GM23248 (cell line): ENCODE data around the gene USP6. TPM values are rescaled to one million over a fixed set of nuclear protein-coding genes. Genes with fewer than 3 reads are reported as not detected.
A peak's percentile ranks its signal among the peaks of the same experiment; 100 is the strongest.
"Not testable (repeated sequence)": the region's sequence is repeated elsewhere in the genome, so short reads cannot be mapped to it uniquely, and the experiment has no call there.

ENCODE experiments used
- DNase-seq: peaks from one replicate; pipeline ENCODE4 v3.0.0-alpha.2; 2015
- H2AFZ ChIP-seq: fragments of 200-600 bp; sonication (generic); 2 replicates; pipeline ENCODE4 v1.6.1; 2016; ENCODE audit warnings: antibody characterized with exemption
- H3F3A ChIP-seq: fragments of 200-600 bp; sonication (generic); 2 replicates; pipeline ENCODE4 v1.6.1; 2016; ENCODE audit warnings: mild to moderate bottlenecking, antibody characterized with exemption, mixed run types; ENCODE audit not compliant: insufficient read depth
- H3K27ac ChIP-seq: fragments of 200-600 bp; sonication (generic); 2 replicates; pipeline ENCODE4 v1.5.1; 2016; ENCODE audit warnings: mild to moderate bottlenecking
- H3K27me3 ChIP-seq: fragments of 200-600 bp; sonication (generic); replicated peaks from 2 replicates; pipeline ENCODE4 v1.6.1; 2016; ENCODE audit warnings: mild to moderate bottlenecking; ENCODE audit not compliant: insufficient read depth
- H3K36me3 ChIP-seq: fragments of 200-600 bp; sonication (generic); 2 replicates; pipeline ENCODE4 v1.6.1; 2016; ENCODE audit warnings: low read depth, mild to moderate bottlenecking
- H3K4me1 ChIP-seq: fragments of 200-600 bp; sonication (generic); 2 replicates; pipeline ENCODE4 v1.6.1; 2016; ENCODE audit warnings: mild to moderate bottlenecking; ENCODE audit not compliant: insufficient read depth
- H3K4me2 ChIP-seq: fragments of 200-600 bp; sonication (generic); one replicate; pipeline ENCODE4 v1.6.1; 2016; ENCODE audit warnings: mild to moderate bottlenecking; ENCODE audit not compliant: unreplicated experiment
- H3K4me3 ChIP-seq: fragments of 200-600 bp; sonication (generic); 2 replicates; pipeline ENCODE4 v1.5.1; 2016; ENCODE audit warnings: mild to moderate bottlenecking
- H3K79me2 ChIP-seq: fragments of 200-600 bp; sonication (generic); 2 replicates; pipeline ENCODE4 v1.6.1; 2016; ENCODE audit warnings: mild to moderate bottlenecking; ENCODE audit not compliant: insufficient read depth
- H3K9ac ChIP-seq: fragments of 200-600 bp; sonication (generic); 2 replicates; pipeline ENCODE4 v1.6.1; 2016; ENCODE audit warnings: mild to moderate bottlenecking
- H3K9me2 ChIP-seq: fragments of 200-600 bp; sonication (generic); 2 replicates; pipeline ENCODE4 v1.6.1; 2016; ENCODE audit warnings: mixed run types, mild to moderate bottlenecking, moderate library complexity; ENCODE audit not compliant: insufficient read depth
- H3K9me3 ChIP-seq: fragments of 200-600 bp; sonication (generic); one replicate; pipeline ENCODE4 v1.6.1; 2017; ENCODE audit warnings: low read depth
- H4K20me1 ChIP-seq: fragments of 200-600 bp; sonication (generic); 2 replicates; pipeline ENCODE4 v1.6.0; 2016; ENCODE audit not compliant: insufficient read depth
- EZH2 ChIP-seq: fragments of 200-600 bp; sonication (generic); IDR thresholded peaks from 2 replicates; pipeline ENCODE4 v1.6.1; 2018; ENCODE audit warnings: antibody characterized with exemption, mild to moderate bottlenecking; ENCODE audit not compliant: insufficient read depth, poor library complexity, severe bottlenecking
- EZH2phosphoT487 ChIP-seq: fragments of 200-600 bp; sonication (generic); IDR thresholded peaks from 2 replicates; pipeline ENCODE4 v1.6.1; 2018; ENCODE audit warnings: antibody characterized with exemption, moderate library complexity, mild to moderate bottlenecking, low read depth; ENCODE audit not compliant: insufficient read depth
- whole genome bisulfite sequencing, 2 experiments: methylation state at CpG; one replicate each; pipeline ENCODE4 v1.1.6; 2015 to 2017; ENCODE audit warnings: low lambda C conversion rate in 2 of 2, low coverage in 1 of 2; ENCODE audit errors: missing lambda C conversion rate in 2 of 2; 5-methylcytosine and 5-hydroxymethylcytosine counted together
- in situ Hi-C: fragments of 300-500 bp; cut with MboI; formaldehyde crosslinking; loops from 2 replicates; pipeline ENCODE4 v1.15.0; 2020
- polyA plus RNA-seq: library from polyadenylated mRNA; unstranded; fragments of >200 nt; fragmentation: Nextera tagmentation; extraction: Ambion mirVana; gene quantifications from 2 replicates; pipeline ENCODE4 v1.2.1, GENCODE V29; 2016
- total RNA-seq: library from RNA; depleted of rRNA; stranded (reverse); fragments of >200 nt; shearing (Covaris generic); gene quantifications from 2 replicates; pipeline ENCODE4 v1.2.3, GENCODE V29; 2014; rRNA removed

Gene USP6
- not detected in 2 replicates for total RNA-seq
- 0.25 and 0.30 TPM in 2 replicates for polyA plus RNA-seq

GRCh38 chr17:5115673-5116651 lies at the start of gene USP6:
USP6 (plus strand) TSS chr17:5116032; CDS start chr17:5130368, 14,336 bp downstream.
- no peak within 1 kb of the TSS for H3K27ac ChIP-seq

DNA sequence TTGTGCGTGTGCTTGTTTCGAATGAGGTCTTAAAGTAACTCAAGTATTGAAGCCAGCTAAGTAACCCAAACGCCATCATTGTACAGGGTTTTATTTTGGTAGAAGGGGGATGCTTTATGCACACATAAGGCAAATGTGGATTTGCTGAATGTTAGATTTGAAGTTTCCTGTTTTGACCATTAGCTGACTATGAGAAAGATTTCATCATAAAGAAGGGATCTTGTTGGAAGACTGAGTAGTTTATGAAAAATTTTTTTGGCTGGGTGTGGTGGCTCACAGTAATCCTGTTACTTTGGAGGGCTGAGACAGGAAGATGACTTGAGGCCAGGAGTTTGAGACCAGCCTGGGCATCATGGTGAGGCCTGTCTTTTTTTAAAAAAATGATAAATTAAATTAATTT lies 47.6 kb upstream of the USP6 start:
- H4K20me1 ChIP-seq, result no peaks in the 10 kb centered on the region
- H3K4me1 ChIP-seq, result no peaks in the 10 kb centered on the region
- no peak overlapping the region for H3K4me3 ChIP-seq
- no peaks in the 10 kb centered on the region for H3K9me3 ChIP-seq
- H3K9me2 ChIP-seq, result no peaks in the 10 kb centered on the region
- DNase-seq, result peak; percentile 25
- no peak overlapping the region for H3K27ac ChIP-seq
- H3K4me2 ChIP-seq, result no peak overlapping the region
- TF ChIP-seq EZH2phosphoT487 (no peak), EZH2 (no peak)
- H3K9ac ChIP-seq, result no peak overlapping the region
- H3K27me3 ChIP-seq, result no peaks in the 10 kb centered on the region
- in situ Hi-C loops, result no loop called here
- no peaks in the 10 kb centered on the region for H3K36me3 ChIP-seq
- no peak overlapping the region for H2AFZ ChIP-seq
- WGBS, 2 experiments, result 81 to 85% methylated on average over 3 of the region's 3 CpGs
- H3F3A ChIP-seq, result no peaks in the 10 kb centered on the region
- no peaks in the 10 kb centered on the region for H3K79me2 ChIP-seq

More at GRCh38 chr17:5115673-5116651, at the start of gene USP6:
- no peaks in the 10 kb centered on the region for H3K9me2 ChIP-seq
- H3K9me3 ChIP-seq, result no peaks in the 10 kb centered on the region
- peaks cover 17% of the 10 kb centered on the region for H3K27me3 ChIP-seq
- in situ Hi-C loops, result no loop called here
- TF ChIP-seq EZH2, result peak; percentile 82
- TF ChIP-seq EZH2phosphoT487, result no peak
- no peaks in the 10 kb centered on the region for H3K36me3 ChIP-seq
- H3K4me2 ChIP-seq, result no peak within 1 kb of the TSS
- H3K4me3 ChIP-seq, result no peak within 1 kb of the TSS
- peak; percentile 13 for DNase-seq
- WGBS, 2 experiments, result 15 to 17% methylated on average over 62 to 87 of the region's 87 CpGs
- H3K4me1 ChIP-seq, result no peaks in the 10 kb centered on the region
- no peaks in the 10 kb centered on the region for H4K20me1 ChIP-seq
- no peaks in the 10 kb centered on the region for H3K79me2 ChIP-seq
- no peaks in the 10 kb centered on the region for H3F3A ChIP-seq
- no peak within 1 kb of the TSS for H3K9ac ChIP-seq
- H2AFZ ChIP-seq, result peak within 1 kb of the TSS; percentile 33; the same call in 1 of the 2 replicates

- in situ Hi-C loops, result no loop called here
- DNase-seq, result no peak
- H3K9me3 ChIP-seq, result no peaks in the 10 kb centered on the region
Observed at GRCh38 chr17:5069724-5070123, 46.1 kb upstream of the USP6 start.

DNA sequence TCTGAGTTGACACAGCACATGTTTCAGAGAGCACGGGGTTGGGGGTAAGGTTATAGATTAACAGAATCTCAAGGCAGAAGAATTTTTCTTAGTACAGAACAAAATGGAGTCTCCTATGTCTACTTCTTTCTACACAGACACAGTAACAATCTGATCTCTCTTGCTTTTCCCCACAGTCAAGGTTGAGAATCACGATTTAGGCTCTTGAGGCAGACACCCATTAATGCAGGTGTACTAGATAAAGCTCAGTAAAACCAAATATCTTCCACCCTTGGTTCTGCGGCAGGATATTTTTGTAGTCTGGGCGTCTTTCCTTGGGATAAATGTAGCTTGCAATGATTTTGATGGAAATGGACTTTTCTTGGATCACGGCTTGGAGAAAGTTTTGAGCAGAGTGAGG lies 40.4 kb upstream of the USP6 start:
- H3K4me3 ChIP-seq, H3K27ac ChIP-seq, H3K4me2 ChIP-seq, H3K4me1 ChIP-seq, H3K9me3 ChIP-seq, H3F3A ChIP-seq, H3K9ac ChIP-seq, H3K9me2 ChIP-seq, H4K20me1 ChIP-seq, H2AFZ ChIP-seq, DNase-seq, H3K27me3 ChIP-seq, H3K36me3 ChIP-seq, in situ Hi-C loops: not testable (repeated sequence)
- peaks cover 11% of the 10 kb centered on the region; the same call in 1 of the 2 replicates for H3K79me2 ChIP-seq
- WGBS, 2 experiments, result 54 to 56% methylated on average over 5 of the region's 5 CpGs

More at GRCh38 chr17:5069724-5070123, 46.1 kb upstream of the USP6 start:
- Histone ChIP-seq H3K4me1 (no peaks in the 10 kb centered on the region), H3K36me3 (no peaks in the 10 kb centered on the region), H3K9me2 (no peaks in the 10 kb centered on the region), H3K4me2 (no peak overlapping the region), H3K27ac (no peak overlapping the region), H3K79me2 (no peaks in the 10 kb centered on the region), H4K20me1 (no peaks in the 10 kb centered on the region), H2AFZ (no peak overlapping the region), H3K27me3 (0 out of 2 replicates have a peak, but pooled peaks cover 9% of the 10 kb centered on the region), H3K9ac (no peak overlapping the region), H3F3A (no peaks in the 10 kb centered on the region), H3K4me3 (no peak overlapping the region)
- TF ChIP-seq EZH2phosphoT487 (no peak), EZH2 (no peak)
- 86 to 87% methylated on average over 4 of the region's 4 CpGs for WGBS, 2 experiments

- H4K20me1 ChIP-seq, H3K27ac ChIP-seq, H3K27me3 ChIP-seq, H3K9ac ChIP-seq, H3K4me2 ChIP-seq, H3K9me3 ChIP-seq, in situ Hi-C loops, DNase-seq, H3K9me2 ChIP-seq, H3F3A ChIP-seq, H3K4me1 ChIP-seq, H3K36me3 ChIP-seq: not testable (repeated sequence)
- Histone ChIP-seq H3K79me2 (peaks cover 11% of the 10 kb centered on the region; the same call in 1 of the 2 replicates), H2AFZ (peak overlapping the region; percentile 99), H3K4me3 (peak overlapping the region; percentile 82; the same call in 1 of the 2 replicates)
- 97% methylated on average over 24 of the region's 24 CpGs for WGBS, 2 experiments
Observed at GRCh38 chr17:5077275-5077674, 38.6 kb upstream of the USP6 start.
